Measurements from ENCODE around the gene TMEM208. TPM values are rescaled to one million over a fixed set of nuclear protein-coding genes. Genes with fewer than 3 reads are reported as not detected.

The TMEM208 gene
- total and polyA plus RNA-seq, 12 donors, result 7.6 to 92.0 (median 13.0) TPM

- Histone ChIP-seq H3K36me3 (peaks cover 0 to 15% (median under 1%) of the 10 kb centered on the region in 9 donors), H3K4me3 (peak overlapping the region in 6 of 10 donors; percentile 69 to 97 (median 84)), H3K27me3 (peaks cover 0 to 18% (median 0%) of the 10 kb centered on the region in 7 donors), H3K4me1 (peaks cover 43 to 86% (median 80%) of the 10 kb centered on the region in 9 donors), H3K9me3 (no peaks in the 10 kb centered on the region), H3K27ac (peak overlapping the region; percentile 93 to 99 (median 96))
- peak in 1 of 9 donors; percentile 28 for TF ChIP-seq CTCF (IDR thresholded peaks at IDR 0.05)
- intact Hi-C loops (cut with DNase I), result loop anchor here in 2 of 10 donors (5.0 kb wide), 2 partner anchors 52 to 62 kb away; partner anchors contain the start of genes E2F4 (in 1 of the 2), EXOC3L1 (in 1 of the 2) and MATCAP1 (in 1 of the 2)
- WGBS, 2 donors, result 9 to 12% methylated on average over 5 of the region's 5 CpGs
- peak; percentile 72 to 86 for DNase-seq
- peak; percentile 10 to 63 (median 41) for ATAC-seq
Measured at GRCh38 chr16:67244387-67245185, 17.7 kb downstream of the TMEM208 start.

- 55 to 64% methylated on average over 4 of the region's 4 CpGs for WGBS, 2 donors
- Histone ChIP-seq H3K36me3 (peaks cover 0 to 9% (median 0%) of the 10 kb centered on the region in 9 donors), H3K9me3 (no peaks in the 10 kb centered on the region), H3K27me3 (peaks cover 0 to 24% (median 0%) of the 10 kb centered on the region in 7 donors), H3K27ac (peak overlapping the region; percentile 93 to 99 (median 96)), H3K4me3 (peak overlapping the region in 9 of 10 donors; percentile 69 to 97 (median 85)), H3K4me1 (peaks cover 43 to 86% (median 77%) of the 10 kb centered on the region in 9 donors)
- no peak for TF ChIP-seq CTCF (IDR thresholded peaks at IDR 0.05)
- no peak for DNase-seq
- no peak for ATAC-seq
- intact Hi-C loops (cut with DNase I), result loop anchor here in 2 of 10 donors (5.0 kb wide), 2 partner anchors 53 to 63 kb away; partner anchors contain the start of genes E2F4 (in 1 of the 2), EXOC3L1 (in 1 of the 2) and MATCAP1 (in 1 of the 2)
Measured at GRCh38 chr16:67245186-67245585, 18.3 kb downstream of the TMEM208 start.

- H3K4me3 ChIP-seq, result peak overlapping the region; percentile 69 to 97 (median 84)
- H3K27ac ChIP-seq, result peak overlapping the region; percentile 93 to 99 (median 96)
- intact Hi-C loops (cut with DNase I), result loop anchor here in 2 of 10 donors (2.0 to 5.0 kb wide), 3 partner anchors 19 to 63 kb away; partner anchors contain the start of genes E2F4 (in 1 of the 2), EXOC3L1 (in 1 of the 2), MATCAP1 (in 1 of the 2) and TMEM208 (in 1 of the 2)
- no peak for TF ChIP-seq CTCF (IDR thresholded peaks at IDR 0.05)
- H3K27me3 ChIP-seq, result peaks cover 0 to 29% (median 0%) of the 10 kb centered on the region in 7 donors
- 8 to 12% methylated on average over 8 of the region's 8 CpGs for WGBS, 2 donors
- peak in 1 of 2 donors; percentile 73 for DNase-seq
- peaks cover 0 to 5% (median 0%) of the 10 kb centered on the region in 9 donors for H3K36me3 ChIP-seq
- no peaks in the 10 kb centered on the region for H3K9me3 ChIP-seq
- peaks cover 39 to 84% (median 72%) of the 10 kb centered on the region in 9 donors for H3K4me1 ChIP-seq
- no peak for ATAC-seq
Measured at GRCh38 chr16:67245674-67246080, 18.7 kb downstream of the TMEM208 start.
